ENCODE measurements around the gene METRN. TPM values are rescaled to one million over a fixed set of nuclear protein-coding genes. Genes with fewer than 3 reads are reported as not detected.
A peak's percentile ranks its signal among the peaks of the same experiment; 100 is the strongest.

The METRN gene
- polyA plus RNA-seq, 1 experiment, result 33.7 TPM

DNA sequence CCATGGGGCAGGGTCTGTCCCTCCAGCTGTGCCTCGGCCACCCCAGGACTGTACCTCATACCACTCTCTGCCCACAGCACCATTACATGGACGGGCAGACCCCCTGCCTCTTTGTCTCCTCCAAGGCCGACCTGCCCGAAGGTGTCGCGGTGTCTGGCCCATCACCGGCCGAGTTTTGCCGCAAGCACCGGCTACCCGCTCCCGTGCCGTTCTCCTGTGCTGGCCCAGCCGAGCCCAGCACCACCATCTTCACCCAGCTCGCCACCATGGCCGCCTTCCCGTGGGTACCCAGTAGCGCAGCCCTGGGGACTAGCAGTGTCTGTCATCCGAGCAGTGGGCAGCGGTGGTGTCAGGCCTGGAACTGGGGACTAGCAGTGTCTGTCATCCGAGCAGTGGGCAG, 42.1 kb upstream of the METRN start:
- Histone ChIP-seq H3K27me3 (ENCODE audit: control insufficient read depth, insufficient read depth, low read length) (no peaks in the 10 kb centered on the region), H3K36me3 (ENCODE audit: control insufficient read depth, insufficient read depth, low read length) (peaks cover 41% of the 10 kb centered on the region), H3K4me3 (ENCODE audit: low read depth, low read length) (no peak overlapping the region)
- DNase-seq (ENCODE audit: low read depth), result no peak
- TF ChIP-seq, protein P1, sequence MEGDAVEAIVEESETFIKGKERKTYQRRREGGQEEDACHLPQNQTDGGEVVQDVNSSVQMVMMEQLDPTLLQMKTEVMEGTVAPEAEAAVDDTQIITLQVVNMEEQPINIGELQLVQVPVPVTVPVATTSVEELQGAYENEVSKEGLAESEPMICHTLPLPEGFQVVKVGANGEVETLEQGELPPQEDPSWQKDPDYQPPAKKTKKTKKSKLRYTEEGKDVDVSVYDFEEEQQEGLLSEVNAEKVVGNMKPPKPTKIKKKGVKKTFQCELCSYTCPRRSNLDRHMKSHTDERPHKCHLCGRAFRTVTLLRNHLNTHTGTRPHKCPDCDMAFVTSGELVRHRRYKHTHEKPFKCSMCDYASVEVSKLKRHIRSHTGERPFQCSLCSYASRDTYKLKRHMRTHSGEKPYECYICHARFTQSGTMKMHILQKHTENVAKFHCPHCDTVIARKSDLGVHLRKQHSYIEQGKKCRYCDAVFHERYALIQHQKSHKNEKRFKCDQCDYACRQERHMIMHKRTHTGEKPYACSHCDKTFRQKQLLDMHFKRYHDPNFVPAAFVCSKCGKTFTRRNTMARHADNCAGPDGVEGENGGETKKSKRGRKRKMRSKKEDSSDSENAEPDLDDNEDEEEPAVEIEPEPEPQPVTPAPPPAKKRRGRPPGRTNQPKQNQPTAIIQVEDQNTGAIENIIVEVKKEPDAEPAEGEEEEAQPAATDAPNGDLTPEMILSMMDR (IDR thresholded peaks at IDR 0.05; ENCODE audit: insufficient read depth, low read depth, low read length), result no peak
- ChIA-PET CTCF (interaction anchor here (1.0 kb wide), 1 partner anchor 12 kb away, joined by 4 read pairs; no protein-coding TSS in a partner anchor), POLR2A (no interaction called here)

DNA sequence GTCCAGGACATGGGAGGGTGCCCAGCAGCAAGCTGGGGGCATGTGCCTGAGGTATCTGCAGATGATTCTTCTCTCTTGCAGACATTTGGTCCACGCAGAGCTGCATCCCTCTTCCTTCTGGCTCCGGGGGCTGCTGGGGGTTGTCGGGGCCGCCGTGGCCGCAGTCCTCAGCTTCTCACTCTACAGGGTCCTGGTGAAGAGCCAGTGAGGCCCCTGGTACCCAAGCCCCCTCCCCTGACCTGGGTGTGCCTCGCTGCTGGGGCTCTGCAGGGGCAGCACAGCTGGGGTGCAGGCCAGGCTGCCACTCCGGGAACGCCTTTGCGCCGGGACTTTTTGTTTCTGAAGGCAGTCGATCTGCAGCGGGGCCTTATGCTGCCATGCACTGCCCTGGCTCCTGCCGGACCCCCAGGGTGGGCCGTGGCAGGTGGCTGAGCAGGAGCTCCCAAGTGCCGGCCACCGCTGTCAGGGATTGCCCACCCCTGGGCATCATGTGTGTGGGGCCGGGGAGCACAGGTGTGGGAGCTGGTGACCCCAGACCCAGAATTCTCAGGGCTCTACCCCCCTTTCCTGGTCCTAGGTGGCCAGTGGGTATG, 41.4 kb upstream of the METRN start:
- peaks cover 41% of the 10 kb centered on the region for H3K36me3 ChIP-seq (ENCODE audit: control insufficient read depth, insufficient read depth, low read length)
- TF ChIP-seq, protein P1 (IDR thresholded peaks at IDR 0.05; ENCODE audit: insufficient read depth, low read depth, low read length), result no peak
- CTCF ChIA-PET, result interaction anchor here (1.0 kb wide), 1 partner anchor 13 kb away, joined by 4 read pairs; no protein-coding TSS in a partner anchor
- DNase-seq (ENCODE audit: low read depth), result no peak
- no peak overlapping the region for H3K4me3 ChIP-seq (ENCODE audit: low read depth, low read length)
- POLR2A ChIA-PET, result no interaction called here
- no peaks in the 10 kb centered on the region for H3K27me3 ChIP-seq (ENCODE audit: control insufficient read depth, insufficient read depth, low read length)

DNA sequence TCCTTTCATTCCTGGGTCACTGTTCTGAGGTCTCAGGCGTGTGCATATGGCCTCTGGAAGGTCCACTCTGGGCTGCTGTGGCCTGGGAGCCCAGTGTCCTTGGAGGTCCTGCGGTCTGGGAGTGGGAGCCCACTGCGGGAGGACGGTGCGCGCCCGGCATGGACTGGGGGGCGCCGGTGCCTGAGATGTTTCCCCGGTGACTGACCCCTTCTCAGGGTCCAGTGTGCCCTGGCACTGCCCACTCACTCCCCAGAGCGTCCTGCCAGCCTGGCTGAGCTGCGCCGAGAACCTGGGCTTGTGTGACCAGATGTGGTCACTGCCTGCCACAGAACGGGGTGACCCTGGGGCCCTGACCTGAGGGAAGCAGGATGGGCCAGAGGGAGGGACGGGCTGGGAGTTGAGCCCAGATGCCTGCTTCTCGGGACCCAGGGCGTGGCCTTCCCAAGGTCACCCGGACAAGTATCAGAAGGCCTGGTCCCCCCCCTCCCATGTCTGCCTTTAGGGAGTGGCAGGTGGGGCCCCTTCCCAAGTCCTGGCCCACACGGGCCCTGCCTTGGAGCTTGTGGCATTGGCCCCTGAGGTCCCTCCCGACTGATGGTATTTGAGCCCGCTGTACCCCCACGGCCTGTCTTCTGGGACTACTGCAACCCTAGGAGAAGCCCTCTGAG, 40.6 kb upstream of the METRN start:
- Histone ChIP-seq H3K4me3 (ENCODE audit: low read depth, low read length) (no peak overlapping the region), H3K36me3 (ENCODE audit: control insufficient read depth, insufficient read depth, low read length) (peaks cover 38% of the 10 kb centered on the region), H3K27me3 (ENCODE audit: control insufficient read depth, insufficient read depth, low read length) (no peaks in the 10 kb centered on the region)
- TF ChIP-seq, protein P1 (IDR thresholded peaks at IDR 0.05; ENCODE audit: insufficient read depth, low read depth, low read length), result no peak
- CTCF ChIA-PET, result no interaction called here
- DNase-seq (ENCODE audit: low read depth), result no peak
- POLR2A ChIA-PET, result no interaction called here

DNA sequence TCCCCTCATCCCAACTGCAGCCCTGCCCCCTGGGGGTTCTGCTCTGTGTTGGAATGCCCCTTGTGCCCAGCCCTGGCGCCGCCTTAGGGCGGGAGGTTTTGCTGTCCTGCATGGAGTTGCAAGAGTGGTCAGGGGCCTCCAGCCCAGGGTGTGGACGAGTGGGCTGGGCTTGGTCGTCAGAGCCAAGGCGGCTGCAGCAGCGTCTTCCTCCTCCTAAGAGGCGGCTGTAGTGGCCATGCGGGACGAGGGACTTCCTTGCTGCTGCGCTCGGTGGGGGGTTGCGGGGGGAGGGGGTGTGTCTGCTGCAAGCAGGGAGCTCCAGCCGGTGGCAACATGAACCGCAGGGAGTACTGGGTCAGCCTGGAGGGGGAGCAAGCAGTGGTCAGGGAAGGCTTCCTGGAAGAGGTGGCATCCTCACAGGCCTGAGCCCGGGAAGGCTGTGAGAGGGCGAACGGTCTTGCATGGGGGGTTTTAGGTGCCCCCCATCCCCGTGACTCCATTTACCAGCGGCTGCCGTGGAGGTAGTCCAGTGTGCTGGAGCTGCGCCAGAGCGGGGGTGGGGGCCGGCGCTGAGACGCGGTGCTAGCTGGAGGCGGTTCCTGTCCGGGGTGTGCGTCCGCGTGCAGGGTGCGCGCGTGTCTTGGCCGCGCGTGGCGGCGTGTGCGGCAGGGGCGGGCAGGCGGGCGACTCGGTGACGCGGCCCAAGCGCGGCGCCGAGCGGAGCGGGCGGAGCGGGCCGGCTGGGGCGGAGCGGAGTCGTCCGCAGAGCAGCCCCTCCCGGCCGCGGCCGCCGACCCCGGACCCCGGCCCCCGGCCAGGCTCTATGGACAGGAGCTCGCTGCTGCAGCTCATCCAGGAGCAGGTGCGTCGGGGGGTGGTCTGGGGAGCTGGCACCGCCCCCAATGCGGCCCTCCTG, 39.7 kb upstream of the METRN start, which contains the start of gene RHBDL1:
Gene RHBDL1 (plus strand): TSS at position 704 of the 916 bp plus-strand sequence. CDS start 120 bp downstream, at position 824.
- H3K4me3 ChIP-seq (ENCODE audit: low read depth, low read length), result peak within 1 kb of the TSS; percentile 40
- TF ChIP-seq, protein P1 (IDR thresholded peaks at IDR 0.05; ENCODE audit: insufficient read depth, low read depth, low read length), result no peak
- DNase-seq (ENCODE audit: low read depth), result no peak
- POLR2A ChIA-PET, result no interaction called here
- H3K36me3 ChIP-seq (ENCODE audit: control insufficient read depth, insufficient read depth, low read length), result peaks cover 32% of the 10 kb centered on the region
- no peaks in the 10 kb centered on the region for H3K27me3 ChIP-seq (ENCODE audit: control insufficient read depth, insufficient read depth, low read length)
- CTCF ChIA-PET, result interaction anchor here (0.8 to 1.9 kb wide), 2 partner anchors 7 to 9 kb away, joined by 4 to 6 read pairs; partner anchors contain the start of gene RHOT2

All from BJ (cell line).